Liver (tissue), 9 donors: ENCODE measurements around the gene KIF9. TPM values are rescaled to one million over a fixed set of nuclear protein-coding genes. Genes with fewer than 3 reads are reported as not detected.

Experiments used
- DNase-seq: peaks from one replicate; pipeline ENCODE4 v3.0.0-alpha.2; 2017; ENCODE audit warnings: low spot score
- H3K27ac ChIP-seq, 2 donors: one replicate each; pipeline ENCODE4 v1.7.0; 2013; ENCODE audit warnings: inconsistent platforms in 2 of 2, low read length in 2 of 2, control low read depth in 1 of 2, low read depth in 1 of 2, mild to moderate bottlenecking in 1 of 2
- H3K27me3 ChIP-seq, 4 donors: one replicate each; pipeline versions ENCODE4 v1.6.1 to v1.7.0; 2013; ENCODE audit warnings: low read length in 3 of 4, inconsistent platforms in 1 of 4, mild to moderate bottlenecking in 1 of 4, moderate library complexity in 1 of 4; ENCODE audit not compliant: control insufficient read depth in 4 of 4, insufficient read depth in 4 of 4
- H3K36me3 ChIP-seq, 4 donors: one replicate each; pipeline versions ENCODE4 v1.6.1 to v1.7.0; 2013; ENCODE audit warnings: low read length in 3 of 4, mild to moderate bottlenecking in 3 of 4, low read depth in 1 of 4, moderate library complexity in 1 of 4; ENCODE audit not compliant: control insufficient read depth in 4 of 4, insufficient read depth in 3 of 4
- H3K4me1 ChIP-seq, 4 donors: one replicate each; pipeline versions ENCODE4 v1.6.1 to v1.7.0; 2013; ENCODE audit warnings: low read length in 3 of 4, mild to moderate bottlenecking in 3 of 4, moderate library complexity in 1 of 4; ENCODE audit not compliant: control insufficient read depth in 4 of 4, insufficient read depth in 4 of 4
- H3K4me3 ChIP-seq, 3 donors: one replicate each; pipeline versions ENCODE4 v1.6.1 to v1.7.0; 2013; ENCODE audit warnings: low read length in 3 of 3, control low read depth in 1 of 3, low read depth in 1 of 3, mild to moderate bottlenecking in 1 of 3
- H3K9ac ChIP-seq, 2 donors: one replicate each; pipeline ENCODE4 v1.7.0; 2013; ENCODE audit warnings: low read length in 2 of 2, mild to moderate bottlenecking in 2 of 2, moderate library complexity in 2 of 2, control low read depth in 1 of 2, low read depth in 1 of 2
- H3K9me3 ChIP-seq, 4 donors: one replicate each; pipeline versions ENCODE4 v1.6.1 to v1.7.0; 2013; ENCODE audit warnings: low read length in 3 of 4; ENCODE audit not compliant: control insufficient read depth in 4 of 4
- ATF3 ChIP-seq: IDR thresholded peaks from 2 replicates; pipeline ENCODE4 v1.6.1; 2016; ENCODE audit warnings: antibody characterized with exemption
- CTCF ChIP-seq: fragments of 150-350 bp; IDR thresholded peaks from 2 replicates; pipeline ENCODE4 v1.5.1; 2017; ENCODE audit warnings: improper control_type of control experiment, low read depth, low read length; ENCODE audit not compliant: missing input control
- EGR1 ChIP-seq, 2 donors: IDR thresholded peaks; 2 replicates each; pipeline ENCODE4 v1.6.1; 2016 to 2018; ENCODE audit warnings: antibody characterized with exemption in 2 of 2, low read depth in 2 of 2
- FOXA1 ChIP-seq: IDR thresholded peaks from 2 replicates; pipeline ENCODE4 v1.6.1; 2016; ENCODE audit warnings: antibody characterized with exemption
- FOXA2 ChIP-seq: IDR thresholded peaks from 2 replicates; pipeline ENCODE4 v1.6.1; 2016; ENCODE audit warnings: antibody characterized with exemption
- GABPA ChIP-seq, 2 donors: IDR thresholded peaks in 1 of 2; conservative IDR thresholded peaks in 1 of 2; 2 replicates each; pipeline ENCODE4 v1.6.1; 2016; ENCODE audit warnings: antibody characterized with exemption in 2 of 2, mild to moderate bottlenecking in 1 of 2, moderate library complexity in 1 of 2
- HNF4A ChIP-seq, 2 donors: conservative IDR thresholded peaks; 2 replicates each; pipeline ENCODE4 v1.6.1; 2016; ENCODE audit warnings: antibody characterized with exemption in 2 of 2, mild to moderate bottlenecking in 2 of 2
- HNF4G ChIP-seq: IDR thresholded peaks from 2 replicates; pipeline ENCODE4 v1.6.1; 2016; ENCODE audit warnings: antibody characterized with exemption
- JUND ChIP-seq, 2 donors: IDR thresholded peaks; 2 replicates each; pipeline ENCODE4 v1.6.1; 2016; ENCODE audit warnings: antibody characterized with exemption in 2 of 2
- MAX ChIP-seq: IDR thresholded peaks from 2 replicates; pipeline ENCODE4 v1.6.1; 2016; ENCODE audit warnings: antibody characterized with exemption
- NR2F2 ChIP-seq: IDR thresholded peaks from 2 replicates; pipeline ENCODE4 v1.6.1; 2016; ENCODE audit warnings: antibody characterized with exemption
- RAD21 ChIP-seq, 2 donors: IDR thresholded peaks; 2 replicates each; pipeline ENCODE4 v1.6.1; 2016; ENCODE audit warnings: antibody characterized with exemption in 2 of 2, mild to moderate bottlenecking in 2 of 2
- REST ChIP-seq: IDR thresholded peaks from 2 replicates; pipeline ENCODE4 v1.6.1; 2016; ENCODE audit warnings: antibody characterized with exemption, mild to moderate bottlenecking
- RXRA ChIP-seq, 2 donors: IDR thresholded peaks; 2 replicates each; pipeline ENCODE4 v1.6.1; 2017 to 2018; ENCODE audit warnings: antibody characterized with exemption in 2 of 2, mild to moderate bottlenecking in 1 of 2
- SP1 ChIP-seq: IDR thresholded peaks from 2 replicates; pipeline ENCODE4 v1.6.1; 2018; ENCODE audit warnings: antibody characterized with exemption, mild to moderate bottlenecking
- TAF1 ChIP-seq: conservative IDR thresholded peaks from 2 replicates; pipeline ENCODE4 v1.6.1; 2016; ENCODE audit warnings: antibody characterized with exemption, mild to moderate bottlenecking
- YY1 ChIP-seq: IDR thresholded peaks from 2 replicates; pipeline ENCODE4 v1.6.1; 2016; ENCODE audit warnings: antibody characterized with exemption, mild to moderate bottlenecking
- ZBTB33 ChIP-seq: IDR thresholded peaks from 2 replicates; pipeline ENCODE4 v1.6.1; 2016; ENCODE audit warnings: antibody characterized with exemption
- WGBS: extraction: QIAGEN DNeasy Blood & Tissue Kit; methylation state at CpG from one replicate; pipeline ENCODE4 v1.1.7; 2013; 5-methylcytosine and 5-hydroxymethylcytosine counted together
- polyA plus RNA-seq, 2 donors: library from polyadenylated mRNA; stranded (reverse) in 1 of 2; unstranded in 1 of 2; fragments of 200-250 nt in 1 of 2; fragments of >200 nt in 1 of 2; fragmentation: Nextera tagmentation in 1 of 2; extraction: Ambion mirVana in 1 of 2; gene quantifications; one replicate each; pipeline versions ENCODE4 v1.2.1 to v1.2.3, GENCODE V29; 2013 to 2015
- total RNA-seq, 2 donors: library from RNA; depleted of rRNA; stranded (reverse); fragments of >200 nt; gene quantifications; one replicate each; pipeline ENCODE4 v1.2.3, GENCODE V29; 2014
- donor health status: healthy.
- donor health status: healthy.
- donor health status: healthy.
- donor health status: healthy.
- donor health status: healthy.

Gene KIF9
- total and polyA plus RNA-seq, 4 donors: 2.3 to 4.5 (median 3.1) TPM

GRCh38 chr3:47197287-47197686 is 85.3 kb downstream of the KIF9 start:
- Histone ChIP-seq H3K4me3 (no peak overlapping the region), H3K27ac (no peak overlapping the region), H3K9me3 (no peaks in the 10 kb centered on the region), H3K36me3 (no peaks in the 10 kb centered on the region), H3K9ac (no peak overlapping the region), H3K4me1 (no peaks in the 10 kb centered on the region), H3K27me3 (no peaks in the 10 kb centered on the region)
- TF ChIP-seq GABPA (IDR thresholded peaks at IDR 0.05 in 1 of 2, conservative IDR thresholded peaks at IDR 0.05 in 1 of 2) (no peak), HNF4G (no peak), YY1 (no peak), ZBTB33 (no peak), FOXA2 (no peak), HNF4A (conservative IDR thresholded peaks at IDR 0.05) (no peak), RAD21 (IDR thresholded peaks at IDR 0.05) (no peak), CTCF (no peak), FOXA1 (no peak), ATF3 (no peak), EGR1 (IDR thresholded peaks at IDR 0.05; ENCODE audit: low read depth in 2 of 2) (no peak)
- no peak for DNase-seq
- WGBS: 87% methylated on average over 3 of the region's 3 CpGs

- WGBS: 97% methylated on average over 2 of the region's 2 CpGs
- no peaks in the 10 kb centered on the region for H3K9me3 ChIP-seq
- no peak for DNase-seq
- H3K36me3 ChIP-seq: no peaks in the 10 kb centered on the region
- TF ChIP-seq CTCF (no peak), NR2F2 (no peak), RXRA (IDR thresholded peaks at IDR 0.05) (no peak), REST (no peak), FOXA1 (no peak), HNF4A (conservative IDR thresholded peaks at IDR 0.05) (no peak), EGR1 (IDR thresholded peaks at IDR 0.05; ENCODE audit: low read depth in 2 of 2) (no peak), ZBTB33 (no peak), FOXA2 (no peak), SP1 (no peak), ATF3 (no peak), TAF1 (no peak), MAX (no peak), JUND (IDR thresholded peaks at IDR 0.05) (no peak), GABPA (IDR thresholded peaks at IDR 0.05 in 1 of 2, conservative IDR thresholded peaks at IDR 0.05 in 1 of 2) (no peak), YY1 (no peak), RAD21 (IDR thresholded peaks at IDR 0.05) (no peak), HNF4G (no peak)
- no peak overlapping the region for H3K9ac ChIP-seq
- no peak overlapping the region for H3K27ac ChIP-seq
- H3K4me3 ChIP-seq: no peak overlapping the region
- no peaks in the 10 kb centered on the region for H3K27me3 ChIP-seq
- no peaks in the 10 kb centered on the region for H3K4me1 ChIP-seq
Observed at GRCh38 chr3:47194994-47195393, 87.6 kb downstream of the KIF9 start.
